Retinal pigment epithelial cell (primary cell): ENCODE measurements around the gene GAP43.

Experiments used
- DNase-seq: peaks from one replicate; pipeline ENCODE4 v3.0.0-alpha.2; 2010; ENCODE audit warnings: low read depth
- H3K4me3 ChIP-seq: 2 replicates; pipeline ENCODE4 v1.5.1; 2011; ENCODE audit warnings: mild to moderate bottlenecking, low read length, control low read depth, moderate library complexity
- CTCF ChIP-seq: conservative IDR thresholded peaks from 2 replicates; pipeline ENCODE4 v1.5.1; 2011; ENCODE audit warnings: low read depth, low read length, control low read depth, inconsistent platforms

GAP43 gene

GRCh38 chr3:115685097-115685496 lies 61.8 kb downstream of the GAP43 start:
- no peak for TF ChIP-seq CTCF
- DNase-seq = no peak
- H3K4me3 ChIP-seq = no peak overlapping the region

GRCh38 chr3:115687721-115688120 lies 64.4 kb downstream of the GAP43 start:
- H3K4me3 ChIP-seq = no peak overlapping the region
- no peak for TF ChIP-seq CTCF
- DNase-seq = no peak

- H3K4me3 ChIP-seq = no peak overlapping the region
- DNase-seq = no peak
- TF ChIP-seq CTCF = no peak
Observed at GRCh38 chr3:115688418-115688817, 65.1 kb downstream of the GAP43 start.

DNA sequence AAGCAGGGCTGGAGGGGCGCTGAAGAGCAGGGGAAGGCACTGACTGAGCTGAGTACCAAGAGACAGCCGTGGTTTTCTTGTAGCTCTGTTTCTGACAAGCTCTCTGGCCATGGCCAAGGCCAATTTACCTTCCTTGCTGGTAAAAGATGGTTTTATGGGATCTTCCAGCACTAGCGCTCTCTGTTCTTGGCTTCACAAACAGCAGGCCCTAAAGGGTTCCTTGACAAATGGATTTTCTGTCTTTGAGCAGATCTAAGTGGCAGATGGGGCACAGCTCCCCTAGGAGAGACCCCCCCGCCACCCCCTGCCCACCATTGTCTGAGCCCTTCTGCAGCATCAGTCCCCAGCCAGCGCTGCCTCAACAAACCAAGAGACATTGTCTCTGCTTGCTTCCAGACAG lies 66.6 kb downstream of the GAP43 start:
- no peak for TF ChIP-seq CTCF
- DNase-seq = no peak

GRCh38 chr3:115691964-115692363 lies 68.7 kb downstream of the GAP43 start:
- no peak for DNase-seq
- TF ChIP-seq CTCF = no peak
- H3K4me3 ChIP-seq = no peak overlapping the region

More for the DNA sequence above, 66.6 kb downstream of the GAP43 start:
- no peak overlapping the region for H3K4me3 ChIP-seq

DNA sequence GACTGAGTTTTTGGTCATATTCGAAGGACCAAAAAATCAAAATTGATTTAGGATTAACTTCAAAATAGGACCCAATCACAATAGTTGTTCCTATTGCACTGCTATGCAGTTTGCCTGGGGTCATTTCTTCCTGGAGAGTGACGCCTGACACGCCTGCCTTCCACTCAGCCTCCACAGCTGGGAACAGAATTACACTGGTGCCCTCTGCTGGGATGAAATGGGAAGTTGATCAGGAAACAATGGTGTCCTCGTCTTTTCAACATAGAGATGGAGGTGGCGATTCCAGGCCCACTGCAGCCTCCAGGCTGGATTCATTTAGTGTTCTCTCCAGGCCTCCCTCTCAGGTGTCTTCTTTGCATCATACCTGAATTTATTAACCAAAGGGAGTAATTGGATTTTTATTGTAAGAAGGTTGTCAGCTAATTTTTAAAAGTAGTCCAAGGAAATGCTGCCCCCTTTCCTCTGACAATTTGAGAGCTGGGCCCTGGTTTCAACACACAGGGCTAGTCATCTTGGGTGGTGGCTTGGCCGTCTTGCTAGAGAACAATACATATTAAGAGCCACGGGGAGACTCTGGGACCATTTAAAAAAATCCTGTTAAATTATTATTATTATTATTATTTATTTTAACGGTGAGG lies 69.7 kb downstream of the GAP43 start:
- DNase-seq = peak; percentile 22
- no peak overlapping the region for H3K4me3 ChIP-seq
- peak; percentile 81 for TF ChIP-seq CTCF

DNA sequence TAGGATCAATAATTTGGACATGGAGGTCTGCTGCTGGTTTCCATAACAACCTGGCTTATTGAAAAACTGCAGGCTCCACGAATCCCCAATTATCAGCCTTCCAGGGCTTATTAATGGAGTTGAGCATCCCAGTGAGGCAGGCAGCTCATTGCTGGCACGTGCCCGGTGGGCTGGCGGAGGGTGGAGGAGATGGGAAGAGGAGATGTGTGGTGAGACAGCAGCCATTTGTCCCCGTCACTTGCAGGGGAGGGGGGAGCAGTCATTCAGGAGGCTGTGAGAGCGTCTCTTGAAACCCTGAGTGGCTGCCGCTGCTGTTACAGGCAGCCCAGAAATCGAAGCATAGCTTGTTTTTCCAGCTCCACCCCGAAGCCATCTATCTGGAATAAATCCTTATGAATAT lies 70.6 kb downstream of the GAP43 start:
- TF ChIP-seq CTCF = no peak
- H3K4me3 ChIP-seq = no peak overlapping the region
- no peak for DNase-seq
